Astrocyte (in vitro differentiated cells and primary cell): ENCODE measurements around the gene SREBF2.

Experiments used
- EZH2 ChIP-seq: IDR thresholded peaks from 2 replicates; pipeline ENCODE4 v1.6.1; 2012; ENCODE audit warnings: mild to moderate bottlenecking, low read length, inconsistent platforms; ENCODE audit not compliant: insufficient read depth
- TF ChIP-seq, protein P1 (sequence below): IDR thresholded peaks from 2 replicates; pipeline ENCODE4 v1.5.1; 2011; ENCODE audit warnings: low read depth, mild to moderate bottlenecking, inconsistent platforms, low read length, moderate library complexity; ENCODE audit not compliant: insufficient read depth

DNA sequence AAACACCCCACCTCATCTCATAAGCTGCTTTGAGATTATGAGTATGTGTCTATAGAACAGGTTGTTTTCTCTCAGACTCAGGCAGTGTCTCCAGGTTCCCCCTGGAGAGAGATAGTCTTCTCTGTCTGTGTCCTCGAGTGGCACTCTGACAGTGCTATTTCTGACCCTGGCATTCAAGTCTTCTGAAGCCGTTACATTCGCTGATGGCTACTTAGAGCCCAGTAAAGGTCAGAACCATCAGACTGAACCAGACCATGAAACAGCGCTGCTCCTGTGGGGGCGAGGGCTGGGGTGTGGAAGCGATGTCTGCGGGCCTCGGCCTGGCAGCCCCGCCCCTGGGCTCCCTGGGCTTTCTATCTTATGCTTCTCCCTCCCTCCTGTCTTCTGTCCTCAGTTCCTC is 58.5 kb downstream of the SREBF2 start:
- TF ChIP-seq, protein P1, sequence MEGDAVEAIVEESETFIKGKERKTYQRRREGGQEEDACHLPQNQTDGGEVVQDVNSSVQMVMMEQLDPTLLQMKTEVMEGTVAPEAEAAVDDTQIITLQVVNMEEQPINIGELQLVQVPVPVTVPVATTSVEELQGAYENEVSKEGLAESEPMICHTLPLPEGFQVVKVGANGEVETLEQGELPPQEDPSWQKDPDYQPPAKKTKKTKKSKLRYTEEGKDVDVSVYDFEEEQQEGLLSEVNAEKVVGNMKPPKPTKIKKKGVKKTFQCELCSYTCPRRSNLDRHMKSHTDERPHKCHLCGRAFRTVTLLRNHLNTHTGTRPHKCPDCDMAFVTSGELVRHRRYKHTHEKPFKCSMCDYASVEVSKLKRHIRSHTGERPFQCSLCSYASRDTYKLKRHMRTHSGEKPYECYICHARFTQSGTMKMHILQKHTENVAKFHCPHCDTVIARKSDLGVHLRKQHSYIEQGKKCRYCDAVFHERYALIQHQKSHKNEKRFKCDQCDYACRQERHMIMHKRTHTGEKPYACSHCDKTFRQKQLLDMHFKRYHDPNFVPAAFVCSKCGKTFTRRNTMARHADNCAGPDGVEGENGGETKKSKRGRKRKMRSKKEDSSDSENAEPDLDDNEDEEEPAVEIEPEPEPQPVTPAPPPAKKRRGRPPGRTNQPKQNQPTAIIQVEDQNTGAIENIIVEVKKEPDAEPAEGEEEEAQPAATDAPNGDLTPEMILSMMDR: no peak
- no peak for TF ChIP-seq EZH2
